A673 (cell line): ENCODE results near the gene PSMC6.

Source experiments
- CTCF ChIP-seq: fragments of 300-800, 200-600 bp; sonication (generic); conservative IDR thresholded peaks from 2 replicates; pipeline ENCODE4 v1.5.1; 2017; ENCODE audit warnings: low read depth, mild to moderate bottlenecking, antibody characterized with exemption, low read length, moderate library complexity, mixed read lengths
- EZH2 ChIP-seq: fragments of 200-600 bp; sonication (generic); IDR thresholded peaks from 2 replicates; pipeline ENCODE4 v1.6.1; 2017; ENCODE audit warnings: borderline replicate concordance, low read depth, mild to moderate bottlenecking, mixed read lengths, antibody characterized with exemption, low read length; ENCODE audit not compliant: poor library complexity, severe bottlenecking

GRCh38 chr14:52690983-52691760, 15.8 kb upstream of the PSMC6 start:
- TF ChIP-seq CTCF (no peak), EZH2 (no peak)
